ENCODE measurements around the gene DOC2A. TPM values are rescaled to one million over a fixed set of nuclear protein-coding genes. Genes with fewer than 3 reads are reported as not detected.
"Not testable (repeated sequence)": the region's sequence is repeated elsewhere in the genome, so short reads cannot be mapped to it uniquely, and the experiment has no call there.

Gene DOC2A
- total RNA-seq, 1 experiment from 2014 or later = 3.2 TPM

DNA sequence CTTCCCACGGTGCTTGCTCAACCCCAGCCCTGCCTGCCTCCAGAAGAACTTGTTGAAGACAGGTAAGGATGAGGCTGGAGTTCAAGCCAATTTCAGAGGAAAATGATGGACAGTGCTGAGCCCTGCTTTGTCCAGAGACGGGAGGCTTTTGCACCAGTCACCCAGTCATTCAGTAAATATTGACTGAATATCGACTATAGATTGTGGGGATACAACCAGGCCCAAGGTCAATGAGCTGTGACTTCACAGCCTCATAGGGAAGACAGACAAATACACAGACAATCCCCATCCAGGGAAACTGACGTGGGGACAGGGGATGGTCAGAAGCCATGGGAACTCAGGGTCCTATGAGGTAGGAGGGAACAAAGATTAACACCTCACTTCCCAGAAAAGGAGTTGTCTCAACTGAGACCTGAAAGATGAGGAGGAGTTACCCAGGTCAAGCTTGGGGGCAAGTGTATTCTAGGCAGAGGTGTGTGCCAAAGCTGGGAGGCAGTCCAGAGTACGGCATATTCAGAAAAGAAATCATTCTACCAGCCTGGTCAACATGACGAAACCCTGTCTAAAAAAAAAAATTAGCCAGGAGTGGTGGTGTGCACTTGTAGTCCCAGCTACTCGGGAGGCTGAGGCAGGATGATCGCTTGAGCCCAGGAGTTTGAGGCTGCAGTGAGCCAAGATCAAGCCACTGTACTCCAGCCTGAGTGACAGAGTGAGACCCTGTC lies 5.9 kb upstream of the DOC2A start:
- TF ChIP-seq TCF7L2 (IDR thresholded peaks at IDR 0.05; ENCODE audit: low read depth, low read length) (no peak), SIN3A (IDR thresholded peaks at IDR 0.05; ENCODE audit: borderline replicate concordance, insufficient read depth, low read depth, low read length) (no peak), POLR2AphosphoS5 (IDR thresholded peaks at IDR 0.05; ENCODE audit: low read depth, low read length) (no peak)
- TF ChIP-seq, protein P1, sequence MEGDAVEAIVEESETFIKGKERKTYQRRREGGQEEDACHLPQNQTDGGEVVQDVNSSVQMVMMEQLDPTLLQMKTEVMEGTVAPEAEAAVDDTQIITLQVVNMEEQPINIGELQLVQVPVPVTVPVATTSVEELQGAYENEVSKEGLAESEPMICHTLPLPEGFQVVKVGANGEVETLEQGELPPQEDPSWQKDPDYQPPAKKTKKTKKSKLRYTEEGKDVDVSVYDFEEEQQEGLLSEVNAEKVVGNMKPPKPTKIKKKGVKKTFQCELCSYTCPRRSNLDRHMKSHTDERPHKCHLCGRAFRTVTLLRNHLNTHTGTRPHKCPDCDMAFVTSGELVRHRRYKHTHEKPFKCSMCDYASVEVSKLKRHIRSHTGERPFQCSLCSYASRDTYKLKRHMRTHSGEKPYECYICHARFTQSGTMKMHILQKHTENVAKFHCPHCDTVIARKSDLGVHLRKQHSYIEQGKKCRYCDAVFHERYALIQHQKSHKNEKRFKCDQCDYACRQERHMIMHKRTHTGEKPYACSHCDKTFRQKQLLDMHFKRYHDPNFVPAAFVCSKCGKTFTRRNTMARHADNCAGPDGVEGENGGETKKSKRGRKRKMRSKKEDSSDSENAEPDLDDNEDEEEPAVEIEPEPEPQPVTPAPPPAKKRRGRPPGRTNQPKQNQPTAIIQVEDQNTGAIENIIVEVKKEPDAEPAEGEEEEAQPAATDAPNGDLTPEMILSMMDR (IDR thresholded peaks at IDR 0.05) = no peak
- TF ChIP-seq, protein P2, sequence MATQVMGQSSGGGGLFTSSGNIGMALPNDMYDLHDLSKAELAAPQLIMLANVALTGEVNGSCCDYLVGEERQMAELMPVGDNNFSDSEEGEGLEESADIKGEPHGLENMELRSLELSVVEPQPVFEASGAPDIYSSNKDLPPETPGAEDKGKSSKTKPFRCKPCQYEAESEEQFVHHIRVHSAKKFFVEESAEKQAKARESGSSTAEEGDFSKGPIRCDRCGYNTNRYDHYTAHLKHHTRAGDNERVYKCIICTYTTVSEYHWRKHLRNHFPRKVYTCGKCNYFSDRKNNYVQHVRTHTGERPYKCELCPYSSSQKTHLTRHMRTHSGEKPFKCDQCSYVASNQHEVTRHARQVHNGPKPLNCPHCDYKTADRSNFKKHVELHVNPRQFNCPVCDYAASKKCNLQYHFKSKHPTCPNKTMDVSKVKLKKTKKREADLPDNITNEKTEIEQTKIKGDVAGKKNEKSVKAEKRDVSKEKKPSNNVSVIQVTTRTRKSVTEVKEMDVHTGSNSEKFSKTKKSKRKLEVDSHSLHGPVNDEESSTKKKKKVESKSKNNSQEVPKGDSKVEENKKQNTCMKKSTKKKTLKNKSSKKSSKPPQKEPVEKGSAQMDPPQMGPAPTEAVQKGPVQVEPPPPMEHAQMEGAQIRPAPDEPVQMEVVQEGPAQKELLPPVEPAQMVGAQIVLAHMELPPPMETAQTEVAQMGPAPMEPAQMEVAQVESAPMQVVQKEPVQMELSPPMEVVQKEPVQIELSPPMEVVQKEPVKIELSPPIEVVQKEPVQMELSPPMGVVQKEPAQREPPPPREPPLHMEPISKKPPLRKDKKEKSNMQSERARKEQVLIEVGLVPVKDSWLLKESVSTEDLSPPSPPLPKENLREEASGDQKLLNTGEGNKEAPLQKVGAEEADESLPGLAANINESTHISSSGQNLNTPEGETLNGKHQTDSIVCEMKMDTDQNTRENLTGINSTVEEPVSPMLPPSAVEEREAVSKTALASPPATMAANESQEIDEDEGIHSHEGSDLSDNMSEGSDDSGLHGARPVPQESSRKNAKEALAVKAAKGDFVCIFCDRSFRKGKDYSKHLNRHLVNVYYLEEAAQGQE (IDR thresholded peaks at IDR 0.05; ENCODE audit: insufficient read depth in 1 of 2, low read depth in 2 of 2, low read length in 1 of 2) = no peak
- ATAC-seq (no peak), DNase-seq (ENCODE audit: low read depth, low spot score) (no peak)
- ChIA-PET POLR2A (no interaction called here), CTCF (no interaction called here)
- no peaks in the 10 kb centered on the region for H3K4me1 ChIP-seq (ENCODE audit: control insufficient read depth, insufficient read depth, low read length)
- no TSS peak for BruUV-seq (replicated peaks)
- H3K36me3 ChIP-seq (ENCODE audit: control insufficient read depth, insufficient read depth, low read length) = no peaks in the 10 kb centered on the region
- H3K9me3 ChIP-seq (ENCODE audit: control insufficient read depth, insufficient read depth, low read depth, low read length) = no peaks in the 10 kb centered on the region
- in situ Hi-C loops (cut with HindIII; ENCODE audit: low pct_unique_long_range_greater_than_20kb, low sequenced_read_pairs) (no loop called here), intact Hi-C loops (cut with micrococcal nuclease; ENCODE audit: unreplicated experiment) (no loop called here)
- no peak overlapping the region for H3K4me3 ChIP-seq (ENCODE audit: low read depth in 2 of 2, low read length in 2 of 2)
- no peak overlapping the region for H3K27ac ChIP-seq (ENCODE audit: low read length)
- H3K27me3 ChIP-seq (ENCODE audit: control insufficient read depth, insufficient read depth, low read length) = no peaks in the 10 kb centered on the region

GRCh38 chr16:30015450-30015849 lies 4.6 kb upstream of the DOC2A start:
- DNase-seq (ENCODE audit: low read depth, low spot score); CTCF ChIA-PET; H3K4me1 ChIP-seq (ENCODE audit: control insufficient read depth, insufficient read depth, low read length); H3K36me3 ChIP-seq (ENCODE audit: control insufficient read depth, insufficient read depth, low read length); in situ Hi-C loops (cut with HindIII; ENCODE audit: low pct_unique_long_range_greater_than_20kb, low sequenced_read_pairs); H3K4me3 ChIP-seq (ENCODE audit: low read depth in 2 of 2, low read length in 2 of 2); ATAC-seq; intact Hi-C loops (cut with micrococcal nuclease; ENCODE audit: unreplicated experiment); BruUV-seq (replicated peaks); H3K27ac ChIP-seq (ENCODE audit: low read length); H3K9me3 ChIP-seq (ENCODE audit: control insufficient read depth, insufficient read depth, low read depth, low read length); H3K27me3 ChIP-seq (ENCODE audit: control insufficient read depth, insufficient read depth, low read length): not testable (repeated sequence)
- POLR2A ChIA-PET = interaction anchor here (0.7 kb wide), 1 partner anchor 201 kb away, joined by 19 read pairs; no protein-coding TSS in a partner anchor

GRCh38 chr16:30012598-30012997 lies 1.8 kb upstream of the DOC2A start:
- POLR2A ChIA-PET = interaction anchor here (0.6 kb wide), 1 partner anchor 40 kb away, joined by 3 read pairs; no protein-coding TSS in a partner anchor
- H3K27ac ChIP-seq (ENCODE audit: low read length); H3K27me3 ChIP-seq (ENCODE audit: control insufficient read depth, insufficient read depth, low read length); H3K4me1 ChIP-seq (ENCODE audit: control insufficient read depth, insufficient read depth, low read length); ATAC-seq; H3K36me3 ChIP-seq (ENCODE audit: control insufficient read depth, insufficient read depth, low read length); H3K9me3 ChIP-seq (ENCODE audit: control insufficient read depth, insufficient read depth, low read depth, low read length); H3K4me3 ChIP-seq (ENCODE audit: low read depth in 2 of 2, low read length in 2 of 2); DNase-seq (ENCODE audit: low read depth, low spot score); intact Hi-C loops (cut with micrococcal nuclease; ENCODE audit: unreplicated experiment); BruUV-seq (replicated peaks); in situ Hi-C loops (cut with HindIII; ENCODE audit: low pct_unique_long_range_greater_than_20kb, low sequenced_read_pairs): not testable (repeated sequence)
- CTCF ChIA-PET = interaction anchor here (0.7 kb wide), 1 partner anchor 193 kb away, joined by 5 read pairs; no protein-coding TSS in a partner anchor
